ENCODE data around the gene AP5S1. TPM values are rescaled to one million over a fixed set of nuclear protein-coding genes. Genes with fewer than 3 reads are reported as not detected.

Gene AP5S1
- total and polyA plus RNA-seq, 2 of the 13 experiments (the other 11 are each of a cell fraction or from before 2014, with no cell fraction given): 7.9 to 23.2 TPM

DNA sequence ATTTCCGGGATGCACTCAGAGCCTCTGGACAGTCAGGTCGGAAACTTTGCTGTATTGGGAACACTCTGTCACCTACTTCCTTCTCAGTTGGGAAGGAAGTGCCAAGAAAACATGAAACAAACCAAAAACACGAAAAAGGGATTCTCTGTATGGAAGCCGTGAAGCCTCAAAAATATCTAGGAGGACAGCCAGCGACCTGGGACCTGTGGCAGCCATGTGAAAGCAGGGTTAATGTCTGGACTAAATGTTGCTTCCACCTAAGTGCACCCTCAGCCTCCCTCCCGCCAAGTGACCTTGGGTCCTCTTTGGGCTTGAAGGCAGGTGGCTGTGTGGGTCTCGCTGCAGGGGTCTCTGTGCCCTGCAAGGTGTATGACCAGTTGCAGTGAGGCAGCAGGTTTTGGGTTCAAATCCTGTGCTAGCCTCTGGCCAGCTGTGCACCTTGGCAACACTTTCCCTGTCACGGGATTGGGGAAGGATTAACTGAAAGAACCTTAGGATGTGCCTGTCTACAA, 27.1 kb downstream of the AP5S1 start:
- CTCF ChIA-PET (ENCODE audit: low intra/inter-chr PET ratio, low total read pairs): no interaction called here
- Histone ChIP-seq H3K79me2 (ENCODE audit: insufficient read depth, low read length) (peaks cover 25% of the 10 kb centered on the region), H4K20me1 (ENCODE audit: insufficient read depth, low read length) (peaks cover 4% of the 10 kb centered on the region; the same call in 1 of the 2 replicates), H3K36me3 (replicated peaks in 1 of 2; ENCODE audit: control insufficient read depth in 1 of 2, insufficient read depth in 2 of 2, low read length in 2 of 2) (no peaks in the 10 kb centered on the region; a peak in 1 of 5 replicates), H3K4me1 (ENCODE audit: insufficient read depth, low read length) (peaks cover 50% of the 10 kb centered on the region), H3K27me3 (ENCODE audit: control insufficient read depth in 1 of 2, insufficient read depth in 2 of 2, low read length in 2 of 2) (no peaks in the 10 kb centered on the region; a peak in 1 of 5 replicates), H3K4me3 (replicated peaks in 1 of 3; ENCODE audit: insufficient read depth in 1 of 3, low read depth in 2 of 3, low read length in 3 of 3) (peak overlapping the region; percentile 78 to 97 (median 96)), H3K9ac (ENCODE audit: insufficient read depth, low read depth, low read length) (peak overlapping the region; percentile 98), H3K4me2 (ENCODE audit: low read depth, low read length) (peak overlapping the region; percentile 89), H3K9me3 (ENCODE audit: low read length) (no peaks in the 10 kb centered on the region), H3K27ac (ENCODE audit: extremely low read length, insufficient read depth, low read length) (peak overlapping the region; percentile 91), H2AFZ (ENCODE audit: low read length) (no peak overlapping the region)
- intact Hi-C loops (cut with micrococcal nuclease; ENCODE audit: unreplicated experiment) (loop anchor here (2.0 kb wide), 1 partner anchor 61 kb away; the partner anchor contains the start of gene CENPB), in situ Hi-C loops (cut with HindIII; ENCODE audit: extremely low pct_ligation_motif_present, low pct_unique_long_range_greater_than_20kb) (loop anchor here (5.0 kb wide), 1 partner anchor 60 kb away; the partner anchor contains the start of gene CENPB)
- 13% methylated on average over 8 of the region's 8 CpGs for WGBS (ENCODE audit: low lambda C conversion rate)
- FAIRE-seq: peak; percentile 28
- POLR2A ChIA-PET: interaction anchor here (1.0 to 2.0 kb wide), 12 partner anchors 8 to 82 kb away, joined by 3 to 15 read pairs (median 4); partner anchors contain the start of genes ADISSP and AP5S1
- DNase-seq (ENCODE audit: low spot score): no peak
- BruUV-seq (replicated peaks): TSS peak; percentile 85
- peak; percentile 3; the same call in 2 of the 3 replicates for ATAC-seq
- TF ChIP-seq SP2 (CRISPR knock-in tag; IDR thresholded peaks at IDR 0.05) (no peak), HMGA1 (CRISPR knock-in tag; conservative IDR thresholded peaks at IDR 0.05) (no peak), ELF3 (CRISPR knock-in tag; IDR thresholded peaks at IDR 0.05) (no peak), NCOA1 (CRISPR knock-in tag; IDR thresholded peaks at IDR 0.05) (no peak), PPARG (CRISPR knock-in tag; conservative IDR thresholded peaks at IDR 0.05) (no peak), ZNF451 (CRISPR knock-in tag; IDR thresholded peaks at IDR 0.05) (no peak), BRCA1 (CRISPR knock-in tag; IDR thresholded peaks at IDR 0.05) (no peak), PLRG1 (conservative IDR thresholded peaks at IDR 0.05) (no peak), ZNF430 (CRISPR knock-in tag; IDR thresholded peaks at IDR 0.05) (no peak), DMAP1 (CRISPR knock-in tag; IDR thresholded peaks at IDR 0.05) (no peak), ZNF672 (CRISPR knock-in tag; IDR thresholded peaks at IDR 0.05) (no peak), EED (CRISPR knock-in tag; IDR thresholded peaks at IDR 0.05) (no peak), ZNF567 (CRISPR knock-in tag; IDR thresholded peaks at IDR 0.05; ENCODE audit: borderline replicate concordance) (no peak), ZBTB7B (CRISPR knock-in tag; IDR thresholded peaks at IDR 0.05) (no peak), ZFP82 (CRISPR knock-in tag; IDR thresholded peaks at IDR 0.05; ENCODE audit: borderline replicate concordance) (no peak)
- TF ChIP-seq, protein P1, sequence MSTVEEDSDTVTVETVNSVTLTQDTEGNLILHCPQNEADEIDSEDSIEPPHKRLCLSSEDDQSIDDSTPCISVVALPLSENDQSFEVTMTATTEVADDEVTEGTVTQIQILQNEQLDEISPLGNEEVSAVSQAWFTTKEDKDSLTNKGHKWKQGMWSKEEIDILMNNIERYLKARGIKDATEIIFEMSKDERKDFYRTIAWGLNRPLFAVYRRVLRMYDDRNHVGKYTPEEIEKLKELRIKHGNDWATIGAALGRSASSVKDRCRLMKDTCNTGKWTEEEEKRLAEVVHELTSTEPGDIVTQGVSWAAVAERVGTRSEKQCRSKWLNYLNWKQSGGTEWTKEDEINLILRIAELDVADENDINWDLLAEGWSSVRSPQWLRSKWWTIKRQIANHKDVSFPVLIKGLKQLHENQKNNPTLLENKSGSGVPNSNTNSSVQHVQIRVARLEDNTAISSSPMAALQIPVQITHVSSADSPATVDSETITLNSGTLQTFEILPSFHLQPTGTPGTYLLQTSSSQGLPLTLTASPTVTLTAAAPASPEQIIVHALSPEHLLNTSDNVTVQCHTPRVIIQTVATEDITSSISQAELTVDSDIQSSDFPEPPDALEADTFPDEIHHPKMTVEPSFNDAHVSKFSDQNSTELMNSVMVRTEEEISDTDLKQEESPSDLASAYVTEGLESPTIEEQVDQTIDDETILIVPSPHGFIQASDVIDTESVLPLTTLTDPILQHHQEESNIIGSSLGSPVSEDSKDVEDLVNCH (CRISPR knock-in tag; IDR thresholded peaks at IDR 0.05): 0 out of 2 replicates have a peak, but pooled peaks have one; percentile 13
- TF ChIP-seq, protein P2, sequence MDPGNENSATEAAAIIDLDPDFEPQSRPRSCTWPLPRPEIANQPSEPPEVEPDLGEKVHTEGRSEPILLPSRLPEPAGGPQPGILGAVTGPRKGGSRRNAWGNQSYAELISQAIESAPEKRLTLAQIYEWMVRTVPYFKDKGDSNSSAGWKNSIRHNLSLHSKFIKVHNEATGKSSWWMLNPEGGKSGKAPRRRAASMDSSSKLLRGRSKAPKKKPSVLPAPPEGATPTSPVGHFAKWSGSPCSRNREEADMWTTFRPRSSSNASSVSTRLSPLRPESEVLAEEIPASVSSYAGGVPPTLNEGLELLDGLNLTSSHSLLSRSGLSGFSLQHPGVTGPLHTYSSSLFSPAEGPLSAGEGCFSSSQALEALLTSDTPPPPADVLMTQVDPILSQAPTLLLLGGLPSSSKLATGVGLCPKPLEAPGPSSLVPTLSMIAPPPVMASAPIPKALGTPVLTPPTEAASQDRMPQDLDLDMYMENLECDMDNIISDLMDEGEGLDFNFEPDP (CRISPR knock-in tag; conservative IDR thresholded peaks at IDR 0.05): no peak
- TF ChIP-seq, protein P3, sequence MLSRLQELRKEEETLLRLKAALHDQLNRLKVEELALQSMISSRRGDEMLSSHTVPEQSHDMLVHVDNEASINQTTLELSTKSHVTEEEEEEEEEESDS (CRISPR knock-in tag; IDR thresholded peaks at IDR 0.05; ENCODE audit: borderline replicate concordance): no peak; the same call in 1 of the 2 replicates
- TF ChIP-seq, protein P4, sequence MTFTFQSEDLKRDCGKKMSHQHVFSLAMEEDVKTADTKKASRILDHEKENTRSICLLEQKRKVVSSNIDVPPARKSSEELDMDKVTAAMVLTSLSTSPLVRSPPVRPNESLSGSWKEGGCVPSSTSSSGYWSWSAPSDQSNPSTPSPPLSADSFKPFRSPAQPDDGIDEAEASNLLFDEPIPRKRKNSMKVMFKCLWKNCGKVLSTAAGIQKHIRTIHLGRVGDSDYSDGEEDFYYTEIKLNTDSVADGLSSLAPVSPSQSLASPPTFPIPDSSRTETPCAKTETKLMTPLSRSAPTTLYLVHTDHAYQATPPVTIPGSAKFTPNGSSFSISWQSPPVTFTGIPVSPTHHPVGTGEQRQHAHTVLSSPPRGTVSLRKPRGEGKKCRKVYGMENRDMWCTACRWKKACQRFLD (CRISPR knock-in tag; IDR thresholded peaks at IDR 0.05; ENCODE audit: borderline replicate concordance): no peak
- TF ChIP-seq, protein P5, sequence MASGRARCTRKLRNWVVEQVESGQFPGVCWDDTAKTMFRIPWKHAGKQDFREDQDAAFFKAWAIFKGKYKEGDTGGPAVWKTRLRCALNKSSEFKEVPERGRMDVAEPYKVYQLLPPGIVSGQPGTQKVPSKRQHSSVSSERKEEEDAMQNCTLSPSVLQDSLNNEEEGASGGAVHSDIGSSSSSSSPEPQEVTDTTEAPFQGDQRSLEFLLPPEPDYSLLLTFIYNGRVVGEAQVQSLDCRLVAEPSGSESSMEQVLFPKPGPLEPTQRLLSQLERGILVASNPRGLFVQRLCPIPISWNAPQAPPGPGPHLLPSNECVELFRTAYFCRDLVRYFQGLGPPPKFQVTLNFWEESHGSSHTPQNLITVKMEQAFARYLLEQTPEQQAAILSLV (CRISPR knock-in tag; IDR thresholded peaks at IDR 0.05; ENCODE audit: borderline replicate concordance): no peak

Data from HepG2 (cell line).